HG03571 (cell line): ENCODE results near the gene CSF3R.

ENCODE experiments used
- ATAC-seq: cut with Tn5 transposase; IDR thresholded peaks from one replicate; pipeline ENCODE4 v1.9.1; 2021; ENCODE audit not compliant: unreplicated experiment

CSF3R gene

DNA sequence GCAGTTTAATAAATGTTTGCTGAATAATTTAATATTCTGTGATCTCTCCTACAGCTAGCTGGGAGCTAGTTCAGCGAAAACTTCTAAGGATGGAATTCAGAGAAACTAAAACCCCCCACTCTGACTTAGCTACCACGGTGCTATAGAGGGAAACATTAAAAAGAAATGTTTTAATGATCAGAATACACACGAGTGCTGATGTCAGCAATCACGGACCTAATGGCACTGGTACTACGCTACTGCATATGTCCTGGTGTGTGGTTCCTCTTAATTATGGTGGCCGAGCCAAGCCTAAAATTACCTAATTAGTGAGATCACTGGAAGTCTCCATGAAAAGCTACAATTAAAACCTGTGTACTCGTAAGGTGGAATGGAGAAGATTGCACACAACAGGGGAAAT, 61.1 kb downstream of the CSF3R start:
- ATAC-seq, result no peak

DNA sequence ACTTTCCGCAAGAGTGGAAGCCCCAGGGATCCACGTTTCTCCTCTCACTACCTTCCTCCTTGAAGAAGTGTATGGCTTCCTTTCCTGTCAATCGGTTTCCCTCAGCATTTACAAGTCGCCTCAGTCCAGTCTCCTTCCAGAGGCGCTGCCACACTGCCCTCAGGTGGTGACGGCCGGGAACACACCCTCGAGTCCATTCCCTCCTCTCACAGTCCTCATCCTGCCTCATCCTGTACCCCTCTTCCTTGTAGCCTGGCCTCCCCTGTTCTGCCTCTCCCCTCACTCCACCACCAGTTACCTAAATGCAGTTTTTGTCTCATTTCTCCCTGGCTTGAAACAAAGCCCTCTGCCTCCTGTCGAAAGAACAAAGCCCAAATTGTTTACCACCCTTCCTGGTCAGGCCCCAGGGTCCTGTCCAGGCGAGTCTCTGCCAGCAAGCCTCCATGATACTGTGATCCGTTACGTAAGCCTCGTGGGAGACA, 61.8 kb downstream of the CSF3R start:
- no peak for ATAC-seq

DNA sequence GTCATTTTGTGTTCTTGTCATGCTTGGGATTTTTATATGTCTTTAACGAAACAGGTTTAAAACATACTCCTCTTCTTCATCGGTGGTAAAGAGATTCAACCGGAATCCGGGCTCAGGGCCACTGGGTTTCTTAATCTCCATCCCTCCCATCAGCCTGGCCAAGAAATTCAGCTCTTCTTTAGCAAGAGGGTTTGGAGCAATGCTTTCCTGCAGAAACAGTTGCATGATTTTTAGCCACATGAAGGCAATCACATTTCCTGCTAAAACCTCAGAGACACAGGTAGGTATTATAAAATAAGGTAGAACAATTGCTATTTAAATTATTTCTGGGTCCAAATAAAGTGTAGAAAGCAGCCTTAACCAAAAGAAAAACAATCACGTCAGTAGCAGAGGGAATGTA, 62.3 kb downstream of the CSF3R start:
- ATAC-seq, result no peak

DNA sequence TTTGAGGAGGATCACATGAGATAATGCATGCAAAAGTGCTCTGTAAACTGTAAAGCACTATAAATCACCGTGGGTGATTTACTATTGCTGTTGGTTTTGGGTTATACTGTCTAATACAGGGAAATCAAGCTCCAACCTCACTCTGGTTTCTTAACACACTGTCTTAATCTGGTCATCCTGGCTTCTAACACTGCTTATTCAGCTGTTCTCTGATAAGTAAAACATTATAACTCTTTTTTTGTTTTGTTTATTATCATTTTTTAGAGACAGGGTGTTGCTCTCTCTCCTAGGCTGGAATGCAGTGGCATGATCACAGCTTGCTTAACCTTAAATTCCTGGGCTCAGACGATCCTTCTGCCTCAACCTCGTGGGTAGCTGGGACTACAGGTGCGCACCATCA, 63.1 kb downstream of the CSF3R start:
- no peak for ATAC-seq

DNA sequence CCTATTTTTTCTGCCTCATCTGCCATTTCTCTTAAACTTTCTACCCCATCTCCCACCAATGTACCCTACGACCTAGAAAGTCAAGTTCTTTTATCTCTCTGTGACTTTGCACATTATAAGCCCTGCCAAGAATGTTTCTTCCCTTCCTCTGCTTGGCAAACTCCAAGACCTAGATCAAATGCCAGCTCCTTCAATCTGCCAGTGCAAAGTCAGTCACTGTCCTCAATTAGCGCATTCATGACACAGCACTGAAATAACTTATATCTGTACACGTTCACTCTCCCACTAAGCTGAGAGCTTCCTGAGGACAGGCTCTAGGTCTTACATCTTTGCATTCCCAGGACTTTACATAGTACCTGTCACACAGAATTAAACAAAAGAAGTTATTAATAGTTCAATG, 63.6 kb downstream of the CSF3R start:
- no peak for ATAC-seq

DNA sequence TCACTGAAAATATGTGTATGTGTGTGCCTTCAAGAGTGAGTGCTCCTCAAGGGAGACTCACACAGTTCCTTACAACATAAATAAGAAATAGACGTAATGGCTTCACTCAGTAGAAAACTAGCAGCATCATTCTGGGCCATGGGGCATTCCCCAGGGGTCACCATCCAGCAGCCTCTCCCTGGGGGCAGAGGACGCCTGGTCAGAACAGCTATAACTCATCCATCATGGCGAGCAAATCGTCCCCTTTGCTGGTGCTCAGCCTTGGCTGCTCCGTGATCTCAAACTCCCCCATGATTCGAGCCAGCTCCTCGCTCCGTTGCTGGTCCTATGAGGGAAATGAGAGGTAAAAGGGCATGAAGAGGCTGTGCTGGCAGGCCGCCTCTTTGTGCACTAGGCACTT, 64.8 kb downstream of the CSF3R start:
- ATAC-seq, result no peak
